ENCODE data around the gene RHBDD1. TPM values are rescaled to one million over a fixed set of nuclear protein-coding genes. Genes with fewer than 3 reads are reported as not detected.

Gene RHBDD1
- total RNA-seq, 1 donor from 2014 or later = 31.3 TPM

GRCh38 chr2:226835420-226835795 lies 446 bp upstream of the RHBDD1 start:
- H3K27ac ChIP-seq (ENCODE audit: low read depth, low read length) = peak overlapping the region; percentile 96
- H3K9me3 ChIP-seq (ENCODE audit: insufficient read depth, low read depth, low read length) = no peaks in the 10 kb centered on the region
- no peaks in the 10 kb centered on the region for H3K36me3 ChIP-seq (ENCODE audit: insufficient read depth, low read length)
- H3K9ac ChIP-seq (ENCODE audit: low read length) = peak overlapping the region; percentile 94
- peak overlapping the region; percentile 93 for H3K4me3 Mint-ChIP-seq (ENCODE audit: unreplicated experiment)
- TF ChIP-seq CTCF (IDR thresholded peaks at IDR 0.05; ENCODE audit: insufficient read depth, low read depth, low read length) (no peak), EZH2 (IDR thresholded peaks at IDR 0.05; ENCODE audit: insufficient read depth, low read length) (no peak)
- peak overlapping the region; percentile 85 for H2AFZ ChIP-seq (ENCODE audit: low read depth, low read length)
- peak overlapping the region; percentile 87 for H3K4me2 ChIP-seq (ENCODE audit: low read length)
- FAIRE-seq (no peak), DNase-seq (ENCODE audit: low read depth) (no peak)
- H3K9me3 Mint-ChIP-seq (ENCODE audit: unreplicated experiment) = no peaks in the 10 kb centered on the region
- H4K20me1 ChIP-seq (ENCODE audit: insufficient read depth, low read length) = no peaks in the 10 kb centered on the region
- no peaks in the 10 kb centered on the region for H3K36me3 Mint-ChIP-seq (ENCODE audit: low read depth, unreplicated experiment)
- H3K27ac Mint-ChIP-seq (ENCODE audit: unreplicated experiment) = peak overlapping the region; percentile 58
- H3K79me2 ChIP-seq (ENCODE audit: insufficient read depth, low read length) = peaks cover 16% of the 10 kb centered on the region
- H3K27me3 ChIP-seq (ENCODE audit: insufficient read depth, low read length) = no peaks in the 10 kb centered on the region
- H3K4me1 ChIP-seq (ENCODE audit: insufficient read depth, low read length) = peaks cover 10% of the 10 kb centered on the region
- H3K27me3 Mint-ChIP-seq (ENCODE audit: low read depth, unreplicated experiment) = no peaks in the 10 kb centered on the region
- peak overlapping the region; percentile 90 for H3K4me3 ChIP-seq (ENCODE audit: insufficient read depth, low read depth, low read length)
- H3K4me1 Mint-ChIP-seq (ENCODE audit: low read depth, unreplicated experiment) = peaks cover 15% of the 10 kb centered on the region

- Histone ChIP-seq H3K79me2 (ENCODE audit: insufficient read depth, low read length) (peaks cover 20% of the 10 kb centered on the region), H3K4me1 (ENCODE audit: insufficient read depth, low read length) (peaks cover 10% of the 10 kb centered on the region), H2AFZ (ENCODE audit: low read depth, low read length) (peak overlapping the region; percentile 85), H3K9me3 (ENCODE audit: insufficient read depth, low read depth, low read length) (no peaks in the 10 kb centered on the region), H3K9ac (ENCODE audit: low read length) (peak overlapping the region; percentile 94), H3K36me3 (ENCODE audit: insufficient read depth, low read length) (no peaks in the 10 kb centered on the region), H3K4me2 (ENCODE audit: low read length) (peak overlapping the region; percentile 87), H3K4me3 (ENCODE audit: insufficient read depth, low read depth, low read length) (peak overlapping the region; percentile 90), H3K27me3 (ENCODE audit: insufficient read depth, low read length) (no peaks in the 10 kb centered on the region), H3K27ac (ENCODE audit: low read depth, low read length) (peak overlapping the region; percentile 96), H4K20me1 (ENCODE audit: insufficient read depth, low read length) (no peaks in the 10 kb centered on the region)
- no peak for TF ChIP-seq CTCF (IDR thresholded peaks at IDR 0.05; ENCODE audit: insufficient read depth, low read depth, low read length)
- no peak for TF ChIP-seq EZH2 (IDR thresholded peaks at IDR 0.05; ENCODE audit: insufficient read depth, low read length)
- H3K4me3 Mint-ChIP-seq (ENCODE audit: unreplicated experiment) = peak overlapping the region; percentile 93
- FAIRE-seq = no peak
- no peak for DNase-seq (ENCODE audit: low read depth)
- H3K4me1 Mint-ChIP-seq (ENCODE audit: low read depth, unreplicated experiment) = peaks cover 15% of the 10 kb centered on the region
- no peaks in the 10 kb centered on the region for H3K9me3 Mint-ChIP-seq (ENCODE audit: unreplicated experiment)
- H3K27ac Mint-ChIP-seq (ENCODE audit: unreplicated experiment) = peak overlapping the region; percentile 97
- H3K36me3 Mint-ChIP-seq (ENCODE audit: low read depth, unreplicated experiment) = no peaks in the 10 kb centered on the region
- no peaks in the 10 kb centered on the region for H3K27me3 Mint-ChIP-seq (ENCODE audit: low read depth, unreplicated experiment)
These were observed 663 bp downstream of the RHBDD1 start for GRCh38 chr2:226836548-226836885.

- Histone ChIP-seq H3K4me2 (ENCODE audit: low read length) (peak overlapping the region; percentile 87), H3K9ac (ENCODE audit: low read length) (peak overlapping the region; percentile 94), H2AFZ (ENCODE audit: low read depth, low read length) (no peak overlapping the region), H3K79me2 (ENCODE audit: insufficient read depth, low read length) (peaks cover 21% of the 10 kb centered on the region), H3K27ac (ENCODE audit: low read depth, low read length) (no peak overlapping the region), H3K9me3 (ENCODE audit: insufficient read depth, low read depth, low read length) (no peaks in the 10 kb centered on the region), H3K4me3 (ENCODE audit: insufficient read depth, low read depth, low read length) (no peak overlapping the region), H3K27me3 (ENCODE audit: insufficient read depth, low read length) (no peaks in the 10 kb centered on the region), H3K36me3 (ENCODE audit: insufficient read depth, low read length) (no peaks in the 10 kb centered on the region), H4K20me1 (ENCODE audit: insufficient read depth, low read length) (no peaks in the 10 kb centered on the region), H3K4me1 (ENCODE audit: insufficient read depth, low read length) (peaks cover 10% of the 10 kb centered on the region)
- TF ChIP-seq EZH2 (IDR thresholded peaks at IDR 0.05; ENCODE audit: insufficient read depth, low read length) (no peak), CTCF (IDR thresholded peaks at IDR 0.05; ENCODE audit: insufficient read depth, low read depth, low read length) (no peak)
- Mint-ChIP-seq H3K27ac (ENCODE audit: unreplicated experiment) (peak overlapping the region; percentile 58), H3K4me1 (ENCODE audit: low read depth, unreplicated experiment) (peaks cover 15% of the 10 kb centered on the region), H3K9me3 (ENCODE audit: unreplicated experiment) (peaks cover 3% of the 10 kb centered on the region), H3K27me3 (ENCODE audit: low read depth, unreplicated experiment) (no peaks in the 10 kb centered on the region), H3K36me3 (ENCODE audit: low read depth, unreplicated experiment) (no peaks in the 10 kb centered on the region), H3K4me3 (ENCODE audit: unreplicated experiment) (peak overlapping the region; percentile 93)
- DNase-seq (ENCODE audit: low read depth) = no peak
- no peak for FAIRE-seq
These were observed 1.5 kb downstream of the RHBDD1 start for GRCh38 chr2:226837334-226837733.
